Panc1 (cell line): ENCODE measurements around the gene FAF2.

Experiments used
- POLR2AphosphoS5 ChIP-seq: IDR thresholded peaks from 2 replicates; pipeline ENCODE4 v1.6.1; 2012; ENCODE audit warnings: mild to moderate bottlenecking, low read depth, low read length, moderate library complexity
- REST ChIP-seq, 2 experiments: IDR thresholded peaks; 2 replicates each; pipeline ENCODE4 v1.6.1; 2011 to 2012; ENCODE audit warnings: low read depth in 2 of 2, control low read depth in 1 of 2, low read length in 1 of 2, mild to moderate bottlenecking in 1 of 2, moderate library complexity in 1 of 2; ENCODE audit not compliant: insufficient read depth in 1 of 2

GRCh38 chr5:176557846-176558245 is 109.7 kb downstream of the FAF2 start:
- TF ChIP-seq POLR2AphosphoS5, result no peak
- TF ChIP-seq REST (IDR thresholded peaks at IDR 0.05; ENCODE audit: insufficient read depth in 1 of 2, low read depth in 2 of 2, low read length in 1 of 2), result no peak
